Neuronal stem cell (in vitro differentiated cells): ENCODE results near the gene CITED2.

Experiments used
- DNase-seq: peaks from one replicate; pipeline ENCODE4 v3.0.0-alpha.2; 2013; ENCODE audit warnings: low spot score
- H2AFZ ChIP-seq: one replicate; pipeline ENCODE4 v1.6.1; 2013; ENCODE audit warnings: mild to moderate bottlenecking, low read length, inconsistent platforms
- H2AK5ac ChIP-seq: 2 replicates; pipeline ENCODE4 v1.6.1; 2013; ENCODE audit warnings: low read depth, mild to moderate bottlenecking, inconsistent platforms, low read length, moderate library complexity, mixed read lengths
- H2BK120ac ChIP-seq: 2 replicates; pipeline ENCODE4 v1.6.1; 2013; ENCODE audit warnings: low read depth, mild to moderate bottlenecking, inconsistent platforms, low read length, moderate library complexity, mixed read lengths
- H2BK12ac ChIP-seq: one replicate; pipeline ENCODE4 v1.6.1; 2013; ENCODE audit warnings: low read length, inconsistent platforms
- H2BK15ac ChIP-seq: 2 replicates; pipeline ENCODE4 v1.6.1; 2013; ENCODE audit warnings: mild to moderate bottlenecking, low read length, inconsistent platforms, mixed read lengths
- H2BK5ac ChIP-seq: one replicate; pipeline ENCODE4 v1.6.1; 2013; ENCODE audit warnings: inconsistent platforms, mild to moderate bottlenecking, low read length, moderate library complexity
- H3K14ac ChIP-seq: one replicate; pipeline ENCODE4 v1.6.1; 2013; ENCODE audit warnings: low read length, inconsistent platforms
- H3K18ac ChIP-seq: 2 replicates; pipeline ENCODE4 v1.6.1; 2013; ENCODE audit warnings: low read length, inconsistent platforms
- H3K23ac ChIP-seq: 2 replicates; pipeline ENCODE4 v1.6.1; 2013; ENCODE audit warnings: low read depth, mild to moderate bottlenecking, mixed read lengths, low read length, inconsistent platforms; ENCODE audit not compliant: poor library complexity
- H3K27ac ChIP-seq: replicated peaks from 3 replicates; pipeline ENCODE4 v1.5.1; 2013; ENCODE audit warnings: low read length, inconsistent platforms
- H3K27me3 ChIP-seq, 3 experiments: 2 replicates each; pipeline ENCODE4 v1.6.1; 2013; ENCODE audit warnings: low read length in 3 of 3, mild to moderate bottlenecking in 2 of 3, inconsistent platforms in 1 of 3, low read depth in 1 of 3, mixed read lengths in 1 of 3, moderate library complexity in 1 of 3; ENCODE audit not compliant: control insufficient read depth in 3 of 3, insufficient read depth in 3 of 3
- H3K36me3 ChIP-seq, 2 donors: replicated peaks in 1 of 2; 2 replicates each; pipeline ENCODE4 v1.6.1; 2013; ENCODE audit warnings: low read length in 2 of 2; ENCODE audit not compliant: control insufficient read depth in 2 of 2, insufficient read depth in 2 of 2
- H3K4ac ChIP-seq: 2 replicates; pipeline ENCODE4 v1.6.1; 2013; ENCODE audit warnings: inconsistent platforms, mild to moderate bottlenecking, low read length, moderate library complexity
- H3K4me1 ChIP-seq, 2 donors: 1 replicate in 1 of 2; 2 replicates in 1 of 2; pipeline ENCODE4 v1.6.1; 2013; ENCODE audit warnings: low read length in 2 of 2, low read depth in 1 of 2; ENCODE audit not compliant: control insufficient read depth in 2 of 2, insufficient read depth in 1 of 2
- H3K4me2 ChIP-seq: one replicate; pipeline ENCODE4 v1.6.1; 2013; ENCODE audit warnings: mild to moderate bottlenecking, low read length, inconsistent platforms; ENCODE audit not compliant: insufficient read depth, poor library complexity, severe bottlenecking
- H3K4me3 ChIP-seq, 2 donors: 2 replicates each; pipeline ENCODE4 v1.5.1; 2013; ENCODE audit warnings: low read length in 2 of 2, mild to moderate bottlenecking in 2 of 2, inconsistent platforms in 1 of 2, moderate library complexity in 1 of 2
- H3K79me1 ChIP-seq: one replicate; pipeline ENCODE4 v1.6.1; 2013; ENCODE audit warnings: low read depth, mild to moderate bottlenecking, inconsistent platforms, low read length, moderate library complexity
- H3K9ac ChIP-seq: one replicate; pipeline ENCODE4 v1.6.1; 2013; ENCODE audit warnings: mild to moderate bottlenecking, low read depth, low read length, inconsistent platforms; ENCODE audit not compliant: poor library complexity
- H3K9me3 ChIP-seq, 2 donors: replicated peaks in 1 of 2; 2 replicates each; pipeline versions ENCODE3 to v1.6.1; 2013; ENCODE audit warnings: low read length in 2 of 2, mild to moderate bottlenecking in 2 of 2, inconsistent platforms in 1 of 2, low read depth in 1 of 2, mixed read lengths in 1 of 2, moderate library complexity in 1 of 2; ENCODE audit not compliant: control insufficient read depth in 2 of 2, insufficient read depth in 1 of 2
- H4K8ac ChIP-seq: one replicate; pipeline ENCODE4 v1.6.1; 2013; ENCODE audit warnings: low read depth, mild to moderate bottlenecking, inconsistent platforms, low read length, moderate library complexity
- H4K91ac ChIP-seq: one replicate; pipeline ENCODE4 v1.6.1; 2013; ENCODE audit warnings: low read length, low read depth, mild to moderate bottlenecking, inconsistent platforms; ENCODE audit not compliant: poor library complexity
- WGBS, 2 donors: extraction: QIAGEN DNeasy Blood & Tissue Kit; methylation state at CpG; one replicate each; pipeline ENCODE4 v1.1.7; 2013; ENCODE audit warnings: missing lambda C conversion rate in 2 of 2, mixed read lengths in 1 of 2; ENCODE audit not compliant: insufficient read length in 2 of 2, insufficient replicate concordance in 1 of 2; ENCODE audit errors: extremely low coverage in 2 of 2; 5-methylcytosine and 5-hydroxymethylcytosine counted together

Gene CITED2

GRCh38 chr6:139398658-139399057 is 24.2 kb upstream of the CITED2 start:
- Histone ChIP-seq H3K18ac (no peak overlapping the region), H3K36me3 (no peaks in the 10 kb centered on the region), H2BK120ac (no peak overlapping the region), H2AFZ (no peak overlapping the region), H4K8ac (no peak overlapping the region), H2BK12ac (no peak overlapping the region), H4K91ac (no peak overlapping the region), H2BK15ac (no peak overlapping the region), H3K27me3 (no peaks in the 10 kb centered on the region), H3K9me3 (no peaks in the 10 kb centered on the region), H3K79me1 (no peaks in the 10 kb centered on the region), H2AK5ac (no peak overlapping the region), H3K27ac (no peak overlapping the region), H3K23ac (no peak overlapping the region), H2BK5ac (no peak overlapping the region), H3K4me2 (no peak overlapping the region), H3K4me1 (peaks cover 1 to 10% of the 10 kb centered on the region in 2 donors), H3K4me3 (no peak overlapping the region), H3K14ac (no peak overlapping the region), H3K9ac (no peak overlapping the region), H3K4ac (no peak overlapping the region)
- DNase-seq, result no peak
- WGBS, 2 donors, result no CpG with 5 or more reads among the region's 1 CpG

DNA sequence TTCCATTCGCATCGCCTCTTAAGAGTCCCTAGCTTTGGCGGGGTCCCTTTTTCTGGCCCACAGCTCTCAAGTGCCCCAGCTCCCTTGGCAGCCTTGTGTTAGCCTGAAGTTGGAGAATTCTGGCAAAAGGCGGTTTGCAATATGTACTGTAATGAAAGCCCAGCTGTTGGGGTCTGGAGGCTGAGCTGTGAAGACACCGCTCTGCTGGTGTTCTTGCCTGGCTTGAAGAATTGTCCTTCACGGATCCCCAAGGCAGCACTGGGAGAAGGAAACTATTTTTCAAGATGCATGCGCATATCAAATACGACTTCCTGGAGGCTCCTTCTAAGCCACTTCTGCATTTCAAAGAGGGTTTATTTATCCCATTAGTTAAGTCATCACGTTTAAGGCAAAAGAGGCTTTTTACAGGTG is 21.4 kb upstream of the CITED2 start:
- Histone ChIP-seq H3K4me3 (no peak overlapping the region), H3K27ac (no peak overlapping the region), H2BK12ac (no peak overlapping the region), H4K8ac (no peak overlapping the region), H3K36me3 (no peaks in the 10 kb centered on the region), H4K91ac (no peak overlapping the region), H3K4me1 (peaks cover 1 to 10% of the 10 kb centered on the region in 2 donors), H2BK120ac (no peak overlapping the region), H3K9ac (no peak overlapping the region), H3K9me3 (no peaks in the 10 kb centered on the region), H2AFZ (peak overlapping the region; percentile 68), H3K27me3 (no peaks in the 10 kb centered on the region), H3K14ac (no peak overlapping the region), H3K18ac (no peak overlapping the region), H3K23ac (no peak overlapping the region), H3K4ac (no peak overlapping the region), H2AK5ac (no peak overlapping the region), H3K4me2 (no peak overlapping the region), H3K79me1 (no peaks in the 10 kb centered on the region), H2BK15ac (no peak overlapping the region), H2BK5ac (no peak overlapping the region)
- DNase-seq, result no peak
- no CpG with 5 or more reads among the region's 9 CpGs for WGBS, 2 donors

DNA sequence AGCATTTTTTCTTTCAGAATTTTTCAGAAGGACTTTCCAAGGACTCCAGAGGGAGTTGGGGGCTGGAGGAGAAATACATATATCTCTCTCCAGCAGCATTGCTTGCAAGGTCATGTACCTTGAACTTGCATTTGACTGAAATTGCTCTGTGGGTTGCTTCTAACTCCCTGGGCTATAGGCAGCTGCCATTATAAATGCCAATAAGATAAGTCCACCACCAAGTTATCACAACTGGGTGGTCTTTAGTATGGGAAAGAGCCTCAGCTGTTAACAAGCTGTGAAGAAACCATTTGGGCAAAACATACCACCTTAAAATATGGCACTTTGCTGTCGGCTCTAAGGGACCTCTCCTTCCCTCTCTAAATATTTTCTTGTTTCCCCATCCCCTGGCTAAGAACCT is 20.9 kb upstream of the CITED2 start:
- Histone ChIP-seq H2BK12ac (no peak overlapping the region), H3K4ac (no peak overlapping the region), H3K27ac (no peak overlapping the region), H3K9ac (no peak overlapping the region), H3K27me3 (no peaks in the 10 kb centered on the region), H3K4me1 (peaks cover 1 to 10% of the 10 kb centered on the region in 2 donors), H3K4me2 (no peak overlapping the region), H3K18ac (no peak overlapping the region), H3K4me3 (no peak overlapping the region), H3K36me3 (no peaks in the 10 kb centered on the region), H2BK5ac (no peak overlapping the region), H3K9me3 (no peaks in the 10 kb centered on the region), H2BK15ac (no peak overlapping the region), H3K23ac (no peak overlapping the region), H2BK120ac (no peak overlapping the region), H3K79me1 (no peaks in the 10 kb centered on the region), H4K8ac (no peak overlapping the region), H3K14ac (no peak overlapping the region), H2AK5ac (no peak overlapping the region), H4K91ac (no peak overlapping the region), H2AFZ (peak overlapping the region; percentile 68)
- whole genome bisulfite sequencing, 2 donors, result no CpG with 5 or more reads among the region's 1 CpG
- DNase-seq, result no peak

DNA sequence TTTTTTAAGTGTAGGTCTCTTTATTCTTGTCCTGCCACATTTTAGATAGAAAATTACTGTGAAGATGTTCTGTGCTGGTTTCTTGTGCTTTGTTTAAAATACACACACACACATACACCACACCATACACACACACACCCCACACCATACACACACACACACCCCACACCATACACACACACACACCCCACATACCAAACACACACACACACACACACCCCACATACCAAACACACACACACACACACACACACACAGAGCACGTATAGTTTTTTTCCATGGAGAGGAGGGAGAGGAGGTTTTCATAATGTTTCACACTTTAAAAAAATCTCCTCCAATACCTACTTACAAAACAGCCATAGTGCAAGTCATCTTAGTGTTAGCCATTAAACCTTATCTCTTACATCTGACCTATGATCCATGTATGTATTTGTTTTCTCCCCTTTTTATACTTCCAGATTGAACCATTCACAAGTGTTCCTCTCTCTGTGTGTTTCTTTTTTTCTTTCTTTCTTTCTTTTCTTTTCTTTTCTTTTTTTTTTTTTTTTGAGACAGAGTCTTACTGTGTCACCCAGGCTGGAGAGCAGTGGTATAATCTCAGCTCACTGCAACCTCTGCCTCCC is 19.7 kb upstream of the CITED2 start:
- no peak for DNase-seq
- H2BK15ac ChIP-seq, result no peak overlapping the region
- H3K27ac ChIP-seq, result no peak overlapping the region
- H3K79me1 ChIP-seq, result no peaks in the 10 kb centered on the region
- H3K36me3 ChIP-seq, result no peaks in the 10 kb centered on the region
- no peak overlapping the region for H3K14ac ChIP-seq
- WGBS, 2 donors, result no CpG with 5 or more reads among the region's 1 CpG
- no peaks in the 10 kb centered on the region for H3K27me3 ChIP-seq
- H2BK120ac ChIP-seq, result no peak overlapping the region
- H4K91ac ChIP-seq, result no peak overlapping the region
- no peaks in the 10 kb centered on the region for H3K9me3 ChIP-seq
- H3K4me3 ChIP-seq, result no peak overlapping the region
- H3K23ac ChIP-seq, result no peak overlapping the region
- no peak overlapping the region for H2AK5ac ChIP-seq
- H3K9ac ChIP-seq, result no peak overlapping the region
- no peak overlapping the region for H2AFZ ChIP-seq
- no peak overlapping the region for H3K18ac ChIP-seq
- H4K8ac ChIP-seq, result no peak overlapping the region
- no peak overlapping the region for H2BK5ac ChIP-seq
- peaks cover 1 to 10% of the 10 kb centered on the region in 2 donors for H3K4me1 ChIP-seq
- no peak overlapping the region for H3K4ac ChIP-seq
- no peak overlapping the region for H3K4me2 ChIP-seq
- H2BK12ac ChIP-seq, result no peak overlapping the region
